Measurements from ENCODE around the gene AFF3. TPM values are rescaled to one million over a fixed set of nuclear protein-coding genes. Genes with fewer than 3 reads are reported as not detected.

The AFF3 gene
- total and polyA plus RNA-seq, 2 donors (not counting 3 experiments of a cell fraction or from before 2014, with no cell fraction given): 0.06 to 0.07 TPM

DNA sequence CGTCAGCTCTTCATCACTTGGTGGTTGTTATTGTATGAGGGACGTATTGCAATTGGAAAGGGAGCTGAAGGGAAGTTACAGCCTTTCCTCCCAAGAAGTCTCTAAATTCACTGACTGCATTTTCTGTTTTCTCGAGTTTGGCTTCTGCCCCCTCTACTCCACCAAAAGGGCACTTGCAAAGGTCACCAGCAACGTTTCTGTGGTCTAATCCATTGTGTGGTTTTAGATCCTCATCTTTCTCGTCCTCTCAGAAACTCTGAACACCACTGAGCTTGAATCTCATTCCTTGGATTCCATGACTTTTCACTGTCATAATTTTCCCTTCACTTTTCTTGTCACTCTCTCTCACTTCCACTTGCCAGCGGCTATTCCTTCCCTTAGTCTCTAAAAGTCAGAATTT, 308.0 kb downstream of the AFF3 start:
- POLR2A ChIA-PET: no interaction called here
- Histone ChIP-seq H3K4me3 (replicated peaks in 1 of 3; ENCODE audit: insufficient read depth in 1 of 3, low read depth in 1 of 3, low read length in 3 of 3) (no peak overlapping the region), H3K36me3 (ENCODE audit: control insufficient read depth in 2 of 2, extremely low read depth in 1 of 2, insufficient read depth in 2 of 2, low read length in 2 of 2) (no peaks in the 10 kb centered on the region), H3K9me3 (replicated peaks; ENCODE audit: control insufficient read depth, insufficient read depth, low read length) (no peaks in the 10 kb centered on the region), H4K20me1 (replicated peaks; ENCODE audit: control insufficient read depth, extremely low read depth, insufficient read depth, low read length) (no peaks in the 10 kb centered on the region), H3K27me3 (ENCODE audit: control insufficient read depth in 2 of 2, insufficient read depth in 2 of 2, low read length in 2 of 2) (peaks cover 4 to 5% of the 10 kb centered on the region in 2 experiments), H3K27ac (ENCODE audit: insufficient read depth, low read depth, low read length) (no peak overlapping the region), H2AFZ (ENCODE audit: low read depth, low read length) (no peak overlapping the region), H3K4me1 (ENCODE audit: control insufficient read depth, extremely low read depth, insufficient read depth, low read length) (no peaks in the 10 kb centered on the region), H3K9ac (replicated peaks; ENCODE audit: extremely low read depth, insufficient read depth, low read length) (no peak overlapping the region), H3K4me2 (ENCODE audit: insufficient read depth, low read length) (no peak overlapping the region), H3K9me1 (replicated peaks; ENCODE audit: control insufficient read depth, extremely low read depth, insufficient read depth, low read length) (no peaks in the 10 kb centered on the region), H3K79me2 (ENCODE audit: control insufficient read depth, insufficient read depth, low read length) (no peaks in the 10 kb centered on the region)
- CTCF ChIA-PET: interaction anchor here (1.1 to 1.4 kb wide), 2 partner anchors 15 to 426 kb away, joined by 3 to 6 read pairs; no protein-coding TSS in a partner anchor
- BruUV-seq (replicated peaks): no TSS peak
- FAIRE-seq (no peak), DNase-seq (ENCODE audit: low read depth, low spot score) (no peak)
- intact Hi-C loops (cut with micrococcal nuclease): no loop called here
- dilution Hi-C loops (cut with MboI; ENCODE audit: extremely low pct_ligation_motif_present, low sequenced_read_pairs): no loop called here
- no peak for TF ChIP-seq JUN (IDR thresholded peaks at IDR 0.05; ENCODE audit: borderline replicate concordance, insufficient read depth, insufficient read length, low read depth)
- no peak for TF ChIP-seq POLR2AphosphoS5 (IDR thresholded peaks at IDR 0.05; ENCODE audit: insufficient read depth, low read depth, low read length)
- TF ChIP-seq MYC (IDR thresholded peaks at IDR 0.05; ENCODE audit: low read depth, low read length): no peak
- TF ChIP-seq, protein P1, sequence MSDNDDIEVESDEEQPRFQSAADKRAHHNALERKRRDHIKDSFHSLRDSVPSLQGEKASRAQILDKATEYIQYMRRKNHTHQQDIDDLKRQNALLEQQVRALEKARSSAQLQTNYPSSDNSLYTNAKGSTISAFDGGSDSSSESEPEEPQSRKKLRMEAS (IDR thresholded peaks at IDR 0.05; ENCODE audit: insufficient read depth, insufficient read length): no peak
- no peak for TF ChIP-seq FOS (IDR thresholded peaks at IDR 0.05; ENCODE audit: borderline replicate concordance, insufficient read depth, low read length)
- TF ChIP-seq GATA2 (IDR thresholded peaks at IDR 0.05; ENCODE audit: insufficient read depth, insufficient read length, low read depth, low read length): no peak
- no peak for TF ChIP-seq EZH2 (IDR thresholded peaks at IDR 0.05; ENCODE audit: borderline replicate concordance, low read depth, low read length, severe bottlenecking)
- TF ChIP-seq CTCF (IDR thresholded peaks at IDR 0.05; ENCODE audit: extremely low read depth in 1 of 2, insufficient read depth in 1 of 2, low read depth in 1 of 2, low read length in 2 of 2): no peak
- TF ChIP-seq POLR2A (IDR thresholded peaks at IDR 0.05; ENCODE audit: low read depth, low read length): no peak
